ENCODE results near the gene PDE5A.

GRCh38 chr4:119652998-119653397 lies 24.4 kb upstream of the PDE5A start:
- TF ChIP-seq TAF1 (IDR thresholded peaks at IDR 0.05; ENCODE audit: borderline replicate concordance, insufficient read depth, low read length), result no peak
- TF ChIP-seq POLR2AphosphoS5 (IDR thresholded peaks at IDR 0.05; ENCODE audit: low read depth, low read length), result no peak
- TF ChIP-seq REST (IDR thresholded peaks at IDR 0.05; ENCODE audit: insufficient read depth in 1 of 2, low read depth in 2 of 2, low read length in 2 of 2), result no peak
- no peak for TF ChIP-seq SIN3A (IDR thresholded peaks at IDR 0.05; ENCODE audit: borderline replicate concordance, insufficient read depth, low read length)
- TF ChIP-seq FOXP2 (optimal IDR thresholded peaks at IDR 0.05; ENCODE audit: borderline replicate concordance, extremely low read depth, extremely low read length, insufficient read depth), result no peak

Data from PFSK-1 (cell line).